GM20000 (cell line): ENCODE measurements around the gene EVL.

Experiments
- DNase-seq: peaks from one replicate; pipeline ENCODE4 v3.0.0; 2012; ENCODE audit warnings: low spot score
- TF ChIP-seq, protein P1 (sequence below): IDR thresholded peaks from 2 replicates; pipeline ENCODE4 v1.5.1; 2012; ENCODE audit warnings: mild to moderate bottlenecking, control low read depth; ENCODE audit errors: extremely low read depth, missing control alignments

The EVL gene, protein sequence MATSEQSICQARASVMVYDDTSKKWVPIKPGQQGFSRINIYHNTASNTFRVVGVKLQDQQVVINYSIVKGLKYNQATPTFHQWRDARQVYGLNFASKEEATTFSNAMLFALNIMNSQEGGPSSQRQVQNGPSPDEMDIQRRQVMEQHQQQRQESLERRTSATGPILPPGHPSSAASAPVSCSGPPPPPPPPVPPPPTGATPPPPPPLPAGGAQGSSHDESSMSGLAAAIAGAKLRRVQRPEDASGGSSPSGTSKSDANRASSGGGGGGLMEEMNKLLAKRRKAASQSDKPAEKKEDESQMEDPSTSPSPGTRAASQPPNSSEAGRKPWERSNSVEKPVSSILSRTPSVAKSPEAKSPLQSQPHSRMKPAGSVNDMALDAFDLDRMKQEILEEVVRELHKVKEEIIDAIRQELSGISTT

DNA sequence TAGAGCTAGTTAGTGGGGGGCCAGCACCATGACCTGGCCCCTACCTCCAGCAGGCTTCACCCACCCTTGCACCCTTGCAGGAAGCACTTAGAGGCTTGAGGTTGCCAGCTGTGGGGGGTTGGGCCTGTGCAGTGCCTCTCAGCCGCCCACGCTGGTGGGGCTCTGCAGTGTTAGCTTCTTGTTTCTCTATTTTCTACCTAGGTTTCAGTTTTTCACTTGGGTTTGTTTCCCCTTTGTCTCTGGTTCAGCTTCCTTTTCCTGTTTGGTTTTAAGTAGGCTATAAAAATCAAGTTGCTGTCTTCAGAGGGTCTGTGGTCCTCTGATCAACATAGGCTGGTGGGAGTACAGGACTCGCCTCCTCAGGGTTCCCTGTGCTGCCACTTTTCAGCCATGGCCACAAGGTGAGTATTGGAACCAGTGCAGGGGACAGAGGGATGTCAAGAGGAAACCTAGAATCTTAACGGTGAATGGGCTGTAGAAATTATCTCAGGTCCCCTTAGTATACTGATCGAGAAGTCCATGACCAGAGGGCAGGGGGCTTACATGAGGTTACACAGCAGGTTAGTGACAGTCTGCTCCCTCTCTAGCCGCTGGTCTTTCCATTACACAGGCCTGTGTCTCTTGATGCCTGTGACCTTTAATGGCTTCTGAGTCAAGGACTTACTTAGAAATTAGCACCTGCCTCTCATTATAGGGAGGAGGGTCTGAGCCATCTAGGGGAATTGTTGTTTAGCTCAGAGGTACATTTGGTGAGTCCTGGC lies at the start of gene EVL:
Gene EVL (plus strand): TSS at position 312 of the 761 bp plus-strand sequence. CDS start 79 bp downstream, at position 391.
- TF ChIP-seq, protein P1, sequence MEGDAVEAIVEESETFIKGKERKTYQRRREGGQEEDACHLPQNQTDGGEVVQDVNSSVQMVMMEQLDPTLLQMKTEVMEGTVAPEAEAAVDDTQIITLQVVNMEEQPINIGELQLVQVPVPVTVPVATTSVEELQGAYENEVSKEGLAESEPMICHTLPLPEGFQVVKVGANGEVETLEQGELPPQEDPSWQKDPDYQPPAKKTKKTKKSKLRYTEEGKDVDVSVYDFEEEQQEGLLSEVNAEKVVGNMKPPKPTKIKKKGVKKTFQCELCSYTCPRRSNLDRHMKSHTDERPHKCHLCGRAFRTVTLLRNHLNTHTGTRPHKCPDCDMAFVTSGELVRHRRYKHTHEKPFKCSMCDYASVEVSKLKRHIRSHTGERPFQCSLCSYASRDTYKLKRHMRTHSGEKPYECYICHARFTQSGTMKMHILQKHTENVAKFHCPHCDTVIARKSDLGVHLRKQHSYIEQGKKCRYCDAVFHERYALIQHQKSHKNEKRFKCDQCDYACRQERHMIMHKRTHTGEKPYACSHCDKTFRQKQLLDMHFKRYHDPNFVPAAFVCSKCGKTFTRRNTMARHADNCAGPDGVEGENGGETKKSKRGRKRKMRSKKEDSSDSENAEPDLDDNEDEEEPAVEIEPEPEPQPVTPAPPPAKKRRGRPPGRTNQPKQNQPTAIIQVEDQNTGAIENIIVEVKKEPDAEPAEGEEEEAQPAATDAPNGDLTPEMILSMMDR = no peak
- peak; percentile 61 for DNase-seq

DNA sequence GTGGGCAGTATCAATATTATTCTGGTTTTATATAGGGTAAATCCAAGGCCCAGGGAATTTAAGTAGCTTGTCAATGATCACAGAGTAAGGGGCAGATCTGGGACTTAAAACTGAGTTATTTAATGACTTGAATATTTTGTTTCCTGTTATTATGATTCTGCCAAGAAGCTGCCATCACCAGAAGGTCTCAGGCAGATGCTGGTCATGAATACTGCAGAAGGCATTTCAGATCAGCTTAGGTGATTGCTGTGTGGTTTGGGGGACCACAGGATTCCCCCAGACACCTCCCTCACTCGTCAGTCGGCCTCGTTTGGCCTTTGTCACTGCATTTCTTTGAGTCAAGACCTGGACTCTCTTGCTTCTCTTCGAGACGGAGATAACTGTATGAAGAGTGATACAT lies 47.7 kb upstream of the EVL start:
- no peak for DNase-seq
- TF ChIP-seq, protein P1 = no peak

DNA sequence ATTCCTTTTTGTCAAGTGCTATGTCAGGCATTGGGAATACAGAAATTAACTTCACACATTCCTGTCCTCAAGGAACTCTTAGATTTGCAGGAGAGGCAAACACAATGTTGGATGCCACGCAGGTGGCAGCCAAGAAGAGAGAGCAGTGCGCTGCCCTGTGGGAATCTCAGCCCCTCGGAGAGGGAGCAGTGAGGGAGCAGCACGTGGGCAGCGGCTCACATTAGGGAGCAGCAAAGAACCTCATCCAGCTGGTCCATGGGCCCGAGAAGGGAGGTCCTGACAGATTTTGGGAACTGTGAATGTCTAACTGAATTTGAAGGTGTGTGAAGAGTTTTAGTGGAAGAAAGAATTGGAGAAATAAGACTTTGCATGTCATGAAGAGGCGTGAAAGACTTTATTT lies 47.2 kb upstream of the EVL start:
- TF ChIP-seq, protein P1 = no peak
- DNase-seq = no peak

DNA sequence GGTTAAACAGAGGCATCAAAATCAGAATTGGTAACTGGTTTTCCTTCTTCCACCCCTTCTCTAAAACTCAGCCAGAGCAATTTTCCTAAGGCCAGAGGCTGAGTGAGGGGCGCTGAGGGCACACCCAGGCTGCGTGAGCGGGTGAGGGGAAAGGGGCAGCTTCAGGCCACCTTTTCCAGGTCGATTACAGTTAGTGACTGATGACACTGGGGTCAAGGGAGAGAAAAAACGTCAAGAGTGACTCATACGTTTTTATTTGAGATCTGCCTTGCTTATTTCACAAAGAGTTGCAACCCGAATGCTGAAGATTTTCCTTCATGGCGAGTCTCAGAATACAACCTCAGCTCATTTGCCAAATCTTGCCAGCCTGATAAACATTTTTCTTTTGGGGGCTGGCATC lies 46.7 kb upstream of the EVL start:
- TF ChIP-seq, protein P1 = no peak
- no peak for DNase-seq

DNA sequence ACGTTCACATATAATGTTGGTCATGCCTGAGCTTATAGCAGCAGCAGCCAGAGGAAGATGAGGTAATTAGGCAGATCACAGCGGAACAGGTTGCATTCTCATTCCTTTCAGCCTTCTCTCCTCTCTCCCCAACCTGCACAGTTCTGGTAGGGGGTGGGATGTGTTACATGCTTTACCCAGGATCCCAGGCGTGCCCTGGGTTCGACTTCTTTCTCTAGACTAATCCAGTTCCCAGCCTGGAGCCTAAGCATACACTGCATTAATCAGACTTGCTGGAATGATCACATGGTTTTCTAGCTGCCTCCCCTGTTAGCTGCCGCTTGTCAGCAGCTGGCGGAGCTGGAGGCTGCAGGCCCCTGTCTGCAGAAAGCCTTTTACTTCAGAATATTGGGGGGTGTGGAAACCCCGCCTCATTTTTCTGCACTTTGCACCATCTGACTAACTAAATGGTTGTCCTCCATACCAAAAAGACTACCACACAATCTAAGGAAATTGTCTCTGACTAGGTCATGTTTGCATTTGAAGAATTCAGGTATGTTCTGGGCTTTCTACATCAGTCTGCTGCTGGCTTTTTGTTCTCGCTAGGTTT lies 46.0 kb upstream of the EVL start:
- TF ChIP-seq, protein P1 = no peak
- no peak for DNase-seq

DNA sequence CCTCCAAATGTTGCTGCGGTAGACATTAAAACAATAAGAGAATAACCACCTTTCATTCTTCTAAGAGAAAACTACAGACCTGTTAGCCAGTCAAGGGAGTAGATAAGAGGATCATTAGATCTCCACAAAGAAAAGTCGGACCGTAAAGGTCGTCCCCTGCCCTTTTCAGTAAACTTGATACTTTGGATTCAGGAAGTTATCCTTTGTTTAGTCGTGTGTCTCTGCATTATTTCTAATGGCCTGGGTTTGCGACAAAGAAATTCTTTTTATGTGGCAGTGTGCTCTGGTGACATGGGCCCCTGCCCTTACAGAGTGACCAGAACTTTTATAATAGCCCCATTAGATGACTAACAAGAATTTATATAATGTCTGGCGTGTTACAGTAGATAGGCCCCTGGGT lies 44.6 kb upstream of the EVL start:
- no peak for DNase-seq
- TF ChIP-seq, protein P1 = no peak

DNA sequence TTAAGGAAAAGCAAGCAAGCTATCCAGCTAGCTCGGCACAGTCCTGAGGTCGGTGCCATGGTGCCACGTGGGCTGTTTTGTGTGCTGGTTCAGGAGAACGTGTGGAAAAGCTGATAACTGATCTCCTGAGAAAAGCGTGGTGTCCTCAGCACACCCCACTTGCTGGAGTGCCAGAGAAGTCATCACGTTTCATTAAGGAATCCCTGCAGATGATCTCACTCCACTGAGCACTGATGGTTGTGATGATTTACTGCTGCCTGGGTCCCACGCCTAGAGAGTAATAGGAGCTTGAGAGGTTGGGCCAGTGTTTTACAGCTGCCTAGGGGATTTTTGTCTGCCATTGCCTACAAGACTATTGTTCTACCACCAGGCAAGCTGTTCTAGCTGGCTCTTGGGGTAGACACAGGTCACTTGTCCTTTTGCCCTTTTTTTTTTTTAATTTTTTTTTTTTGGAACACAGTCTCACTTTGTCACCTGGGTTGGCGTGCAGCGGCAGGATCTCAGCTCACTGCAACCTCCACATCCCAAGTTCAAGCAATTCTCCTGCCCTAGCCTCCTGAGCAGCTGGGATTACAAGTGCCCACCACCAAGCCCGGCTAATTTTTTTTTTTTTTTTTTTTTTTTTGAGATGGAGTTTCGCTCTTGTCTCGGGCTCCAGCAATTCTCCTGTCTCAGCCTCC lies 42.3 kb upstream of the EVL start:
- DNase-seq = peak; percentile 23
- TF ChIP-seq, protein P1 = no peak
